ENCODE results near the gene AFDN.

AFDN gene

DNA sequence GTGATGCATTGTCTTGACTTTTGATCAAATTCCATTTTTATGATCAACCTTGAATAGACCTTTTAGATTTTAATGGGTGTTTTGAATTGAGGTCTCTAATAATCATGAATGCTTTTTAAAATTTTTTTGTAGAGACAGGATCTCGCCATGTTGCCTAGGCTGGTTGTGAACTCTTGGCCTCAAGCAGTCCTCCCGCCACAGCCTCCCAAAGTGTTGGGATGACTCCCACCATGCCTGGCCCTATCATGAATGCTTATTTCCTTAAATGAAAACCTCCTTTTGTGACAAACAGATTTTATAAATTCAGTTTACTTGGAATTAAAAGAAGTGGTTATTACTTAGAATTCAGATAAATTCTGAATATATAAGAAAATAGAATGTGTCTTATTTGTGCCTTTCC is 110.6 kb downstream of the AFDN start:
- no peaks in the 10 kb centered on the region for H3K9me3 Mint-ChIP-seq
- H3K36me3 Mint-ChIP-seq (ENCODE audit: low read depth): no peaks in the 10 kb centered on the region
- H3K4me3 Mint-ChIP-seq: no peak overlapping the region
- no peak overlapping the region for H3K27ac Mint-ChIP-seq
- H3K27me3 Mint-ChIP-seq: peaks cover 9% of the 10 kb centered on the region
- ATAC-seq (no peak), DNase-seq (no peak)
- H3K4me1 Mint-ChIP-seq: no peaks in the 10 kb centered on the region

DNA sequence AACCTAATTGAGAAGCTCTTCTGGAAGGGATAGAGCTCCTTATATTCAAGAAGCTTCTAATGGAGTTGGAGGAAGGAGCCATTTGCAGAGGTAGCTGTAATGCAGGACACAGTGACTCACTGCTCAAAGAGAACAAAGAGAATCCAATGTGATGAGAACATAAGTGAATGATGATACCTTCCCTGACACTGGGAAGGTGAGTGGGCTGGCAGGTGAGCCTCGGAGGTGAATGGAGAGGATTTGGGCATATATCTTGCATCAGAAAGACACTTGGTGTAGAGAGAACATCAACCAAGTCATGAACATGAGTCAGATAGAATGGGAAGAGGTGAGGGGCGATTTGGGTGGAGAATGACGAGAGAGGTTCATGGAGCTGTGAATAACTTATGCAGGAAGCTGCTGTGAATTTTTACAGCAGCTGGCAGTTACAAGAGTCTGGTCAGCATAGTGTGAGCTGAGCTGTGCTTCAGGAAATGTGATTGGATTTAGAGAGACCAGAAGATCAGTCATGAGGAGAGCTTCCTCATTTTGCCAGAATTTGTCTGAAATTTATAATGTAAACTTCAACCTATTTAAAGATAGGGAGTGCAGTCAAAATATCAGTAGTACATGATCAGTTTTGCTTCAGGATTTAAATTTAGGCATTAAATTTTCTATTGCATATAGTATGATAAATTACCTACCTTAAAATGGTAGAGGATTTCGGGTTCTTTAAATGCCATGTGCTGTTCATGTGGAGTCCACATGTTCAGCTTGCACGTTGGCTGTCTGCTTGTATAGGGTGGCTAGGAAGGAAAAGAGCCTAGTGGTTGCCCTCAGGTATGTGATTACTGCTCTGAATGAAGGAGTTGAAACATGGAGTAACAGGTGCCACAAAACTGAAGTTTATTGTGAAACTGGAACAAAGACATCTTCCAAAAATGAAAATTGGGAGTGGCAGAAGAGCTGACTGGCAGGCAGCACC is 111.5 kb downstream of the AFDN start:
- H3K27ac Mint-ChIP-seq: no peak overlapping the region
- H3K9me3 Mint-ChIP-seq: no peaks in the 10 kb centered on the region
- no peak for DNase-seq
- peaks cover 9% of the 10 kb centered on the region for H3K27me3 Mint-ChIP-seq
- ATAC-seq: no peak
- no peak overlapping the region for H3K4me3 Mint-ChIP-seq
- H3K4me1 Mint-ChIP-seq: no peaks in the 10 kb centered on the region
- H3K36me3 Mint-ChIP-seq (ENCODE audit: low read depth): no peaks in the 10 kb centered on the region

- DNase-seq: no peak
- Mint-ChIP-seq H3K27me3 (peaks cover 7% of the 10 kb centered on the region), H3K36me3 (ENCODE audit: low read depth) (no peaks in the 10 kb centered on the region), H3K9me3 (no peaks in the 10 kb centered on the region), H3K4me1 (no peaks in the 10 kb centered on the region), H3K27ac (no peak overlapping the region), H3K4me3 (no peak overlapping the region)
- ATAC-seq: no peak
Observed at GRCh38 chr6:167941822-167942221, 115.1 kb downstream of the AFDN start.

DNA sequence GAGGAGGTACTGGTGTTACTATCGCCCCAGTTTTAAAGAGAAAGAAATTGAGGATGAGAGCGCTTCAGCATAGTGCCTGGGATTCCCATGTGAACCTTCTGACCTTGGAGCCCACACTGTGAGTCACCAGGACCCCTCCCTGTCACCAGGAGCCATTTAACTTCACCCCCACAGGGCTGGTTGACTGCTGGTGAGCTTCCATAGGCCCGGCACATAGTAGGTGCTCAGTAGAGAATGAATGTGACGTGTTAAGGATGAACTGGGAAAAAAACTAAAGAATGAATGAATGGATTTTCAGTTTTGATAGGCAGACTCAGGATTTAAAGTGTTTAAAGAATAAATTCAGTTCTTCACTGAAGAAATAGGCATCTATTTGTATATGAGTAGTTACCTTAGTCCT is 117.4 kb downstream of the AFDN start:
- DNase-seq: no peak
- Mint-ChIP-seq H3K4me3 (no peak overlapping the region), H3K27me3 (peaks cover 3% of the 10 kb centered on the region), H3K36me3 (ENCODE audit: low read depth) (peaks cover 2% of the 10 kb centered on the region), H3K4me1 (no peaks in the 10 kb centered on the region), H3K27ac (no peak overlapping the region), H3K9me3 (no peaks in the 10 kb centered on the region)
- ATAC-seq: no peak

DNA sequence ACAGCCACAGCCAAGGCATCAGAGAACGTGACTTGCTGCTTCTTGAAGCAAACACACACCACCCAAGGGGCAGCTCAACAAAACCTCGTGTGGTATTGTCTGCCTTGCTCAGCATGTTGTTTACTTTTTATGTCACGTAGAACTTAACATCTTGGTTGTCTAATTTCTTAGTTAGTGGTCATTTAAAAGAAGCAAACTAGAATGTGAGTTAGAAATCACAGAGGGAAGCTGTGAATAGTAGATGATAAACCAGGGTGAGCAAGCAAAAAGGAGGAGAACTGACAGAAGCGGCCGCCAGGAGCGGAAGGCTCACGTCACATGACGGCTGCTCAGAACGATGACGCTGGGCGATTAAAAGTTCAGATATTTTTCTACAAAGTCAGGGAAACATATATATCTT is 119.3 kb downstream of the AFDN start:
- Mint-ChIP-seq H3K4me1 (no peaks in the 10 kb centered on the region), H3K9me3 (no peaks in the 10 kb centered on the region), H3K4me3 (no peak overlapping the region), H3K36me3 (ENCODE audit: low read depth) (peaks cover 4% of the 10 kb centered on the region), H3K27ac (no peak overlapping the region), H3K27me3 (no peaks in the 10 kb centered on the region)
- no peak for DNase-seq
- ATAC-seq: no peak

GRCh38 chr6:167946604-167947003 is 119.9 kb downstream of the AFDN start:
- Mint-ChIP-seq H3K9me3 (no peaks in the 10 kb centered on the region), H3K4me3 (no peak overlapping the region), H3K4me1 (no peaks in the 10 kb centered on the region), H3K27me3 (no peaks in the 10 kb centered on the region), H3K36me3 (ENCODE audit: low read depth) (peaks cover 4% of the 10 kb centered on the region), H3K27ac (no peak overlapping the region)
- DNase-seq: no peak
- no peak for ATAC-seq

DNA sequence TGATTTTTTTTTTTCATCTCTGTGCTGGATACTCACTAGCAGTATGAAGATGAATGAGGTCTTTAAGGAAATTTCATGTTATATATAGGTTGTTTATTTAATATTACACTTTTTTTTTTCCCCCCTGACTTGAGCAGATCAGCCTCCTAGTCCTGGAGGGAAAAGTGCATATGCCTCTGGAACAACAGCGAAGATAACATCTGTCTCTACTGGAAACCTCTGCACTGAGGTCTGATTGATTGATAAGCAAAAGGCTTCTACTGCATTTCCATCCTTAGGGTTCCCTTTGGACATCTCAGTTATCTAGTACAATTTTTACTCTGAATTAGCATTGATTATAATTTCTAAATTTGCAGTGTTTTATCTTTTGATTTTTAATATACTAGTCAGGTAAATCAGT is 121.0 kb downstream of the AFDN start:
- no peak overlapping the region for H3K27ac Mint-ChIP-seq
- no peaks in the 10 kb centered on the region for H3K27me3 Mint-ChIP-seq
- H3K4me1 Mint-ChIP-seq: no peaks in the 10 kb centered on the region
- ATAC-seq (no peak), DNase-seq (no peak)
- peaks cover 4% of the 10 kb centered on the region for H3K36me3 Mint-ChIP-seq (ENCODE audit: low read depth)
- H3K9me3 Mint-ChIP-seq: no peaks in the 10 kb centered on the region
- no peak overlapping the region for H3K4me3 Mint-ChIP-seq

DNA sequence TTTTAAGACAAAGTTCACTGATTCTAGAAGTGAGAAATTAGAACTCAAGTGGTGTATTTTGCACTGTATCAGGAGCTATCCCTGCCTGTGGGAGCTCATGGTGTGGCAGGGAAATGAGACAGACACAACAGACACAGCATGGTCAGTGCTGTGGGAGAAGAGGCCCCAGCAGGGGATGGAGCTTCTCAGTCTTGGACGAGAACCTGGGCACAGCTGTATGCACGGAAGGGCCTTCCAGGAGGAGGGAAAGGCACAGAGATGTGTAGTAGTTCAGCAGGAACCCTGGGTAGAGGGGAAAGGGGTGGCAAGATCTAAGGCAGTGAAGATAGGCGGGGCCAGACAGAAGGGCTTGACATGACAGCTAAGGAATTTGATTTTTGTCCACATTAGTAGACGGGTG is 122.0 kb downstream of the AFDN start:
- no peaks in the 10 kb centered on the region for H3K27me3 Mint-ChIP-seq
- DNase-seq (no peak), ATAC-seq (no peak)
- H3K4me3 Mint-ChIP-seq: no peak overlapping the region
- peaks cover 4% of the 10 kb centered on the region for H3K36me3 Mint-ChIP-seq (ENCODE audit: low read depth)
- H3K9me3 Mint-ChIP-seq: no peaks in the 10 kb centered on the region
- no peaks in the 10 kb centered on the region for H3K4me1 Mint-ChIP-seq
- no peak overlapping the region for H3K27ac Mint-ChIP-seq

DNA sequence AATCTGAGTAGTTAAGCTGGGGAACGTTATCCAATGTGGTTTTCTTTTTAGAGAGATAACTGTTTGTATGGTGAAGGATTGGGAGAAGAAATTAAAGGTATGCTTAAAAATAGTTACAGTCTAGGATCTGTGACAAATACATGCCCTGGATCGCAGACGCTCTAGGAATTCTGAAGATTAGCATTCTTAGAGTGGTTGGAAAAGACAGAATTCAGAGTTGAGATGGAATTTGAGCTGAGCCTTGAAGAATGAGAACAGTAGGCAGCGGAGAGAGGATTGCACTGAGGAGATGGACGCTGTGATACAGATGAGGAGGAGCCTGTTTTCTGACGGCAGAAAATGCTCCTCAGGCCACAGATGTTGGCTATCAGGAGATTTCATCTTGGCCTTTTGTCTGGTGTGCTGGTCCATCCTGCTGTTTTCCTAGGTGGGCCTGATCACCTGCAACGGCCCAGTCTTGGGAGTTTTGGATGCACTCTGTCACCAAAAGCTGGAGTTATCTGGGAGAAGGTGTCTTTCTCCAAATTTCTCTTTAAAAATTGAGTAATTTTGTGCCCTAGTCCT is 122.5 kb downstream of the AFDN start:
- Mint-ChIP-seq H3K27me3 (no peaks in the 10 kb centered on the region), H3K4me1 (no peaks in the 10 kb centered on the region), H3K27ac (no peak overlapping the region), H3K9me3 (no peaks in the 10 kb centered on the region), H3K4me3 (no peak overlapping the region), H3K36me3 (ENCODE audit: low read depth) (peaks cover 4% of the 10 kb centered on the region)
- DNase-seq (no peak), ATAC-seq (no peak)

DNA sequence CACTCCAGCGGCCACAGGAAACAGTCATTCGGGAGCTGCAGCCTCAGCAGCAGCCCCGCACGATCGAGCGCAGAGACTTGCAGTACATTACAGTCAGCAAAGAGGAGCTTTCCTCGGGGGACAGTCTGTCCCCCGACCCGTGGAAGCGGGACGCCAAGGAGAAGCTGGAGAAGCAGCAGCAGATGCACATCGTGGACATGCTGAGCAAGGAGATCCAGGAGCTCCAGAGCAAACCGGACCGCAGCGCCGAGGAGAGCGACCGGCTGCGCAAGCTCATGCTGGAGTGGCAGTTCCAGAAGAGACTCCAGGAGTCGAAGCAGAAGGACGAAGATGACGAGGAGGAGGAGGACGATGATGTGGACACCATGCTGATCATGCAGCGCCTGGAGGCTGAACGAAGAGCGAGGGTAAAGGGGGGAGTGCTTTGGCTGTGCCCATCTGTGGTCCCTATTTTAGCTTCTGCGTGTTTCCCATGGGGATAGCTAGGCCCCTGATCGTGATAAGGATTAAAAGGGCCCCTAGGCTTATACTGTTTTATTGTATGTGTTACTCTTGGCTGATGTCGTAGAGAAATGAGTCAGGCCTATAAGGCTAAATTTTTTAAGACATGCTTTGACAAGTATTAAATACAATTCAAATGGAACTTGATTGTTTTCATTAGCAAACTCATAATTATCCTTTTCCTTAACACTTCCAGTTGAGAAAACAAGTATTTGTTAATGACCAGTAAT is 125.2 kb downstream of the AFDN start:
- no peaks in the 10 kb centered on the region for H3K27me3 Mint-ChIP-seq
- no peak overlapping the region for H3K4me3 Mint-ChIP-seq
- H3K4me1 Mint-ChIP-seq: no peaks in the 10 kb centered on the region
- ATAC-seq (no peak), DNase-seq (no peak)
- H3K27ac Mint-ChIP-seq: no peak overlapping the region
- no peaks in the 10 kb centered on the region for H3K9me3 Mint-ChIP-seq
- peaks cover 4% of the 10 kb centered on the region for H3K36me3 Mint-ChIP-seq (ENCODE audit: low read depth)

DNA sequence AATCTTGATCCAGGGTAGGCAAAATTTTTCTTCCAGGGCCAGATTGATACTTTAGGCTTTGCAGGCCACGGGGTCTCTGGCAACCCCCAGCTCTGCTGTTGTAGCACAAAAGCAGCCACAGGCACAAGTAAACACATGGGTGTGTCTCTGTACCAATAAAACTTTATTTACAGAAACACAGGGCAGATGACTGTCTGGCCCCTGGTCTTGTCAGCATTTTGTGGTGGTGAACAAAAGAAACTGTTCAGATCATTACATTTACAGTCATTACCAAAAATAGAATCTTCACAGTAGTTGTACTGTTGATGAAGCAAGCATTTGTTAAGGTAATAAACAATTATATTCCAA is 125.8 kb downstream of the AFDN start:
- no peak overlapping the region for H3K27ac Mint-ChIP-seq
- peaks cover 4% of the 10 kb centered on the region for H3K36me3 Mint-ChIP-seq (ENCODE audit: low read depth)
- H3K4me1 Mint-ChIP-seq: no peaks in the 10 kb centered on the region
- no peaks in the 10 kb centered on the region for H3K9me3 Mint-ChIP-seq
- no peaks in the 10 kb centered on the region for H3K27me3 Mint-ChIP-seq
- no peak for DNase-seq
- ATAC-seq: no peak
- H3K4me3 Mint-ChIP-seq: no peak overlapping the region

DNA sequence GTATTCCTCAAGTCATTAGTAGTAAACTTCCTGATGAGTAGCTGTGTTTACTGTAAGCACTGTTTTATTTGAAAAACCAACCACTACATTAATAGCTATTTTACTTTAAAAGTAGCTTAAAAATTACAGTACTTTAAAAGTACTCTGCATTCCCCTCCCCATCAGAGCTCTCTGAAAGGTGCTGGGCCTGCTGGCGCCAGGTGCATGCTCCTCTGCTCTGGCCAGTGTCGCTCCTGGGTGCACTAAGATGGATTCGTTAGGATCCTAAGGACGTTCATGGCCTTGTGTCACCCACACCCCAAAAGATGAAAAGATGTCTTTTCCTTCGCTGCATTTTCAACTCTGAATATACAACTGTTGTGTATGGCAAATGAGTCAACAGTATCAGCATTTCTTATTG is 126.8 kb downstream of the AFDN start:
- no peaks in the 10 kb centered on the region for H3K9me3 Mint-ChIP-seq
- H3K27ac Mint-ChIP-seq: no peak overlapping the region
- no peaks in the 10 kb centered on the region for H3K27me3 Mint-ChIP-seq
- H3K4me3 Mint-ChIP-seq: no peak overlapping the region
- ATAC-seq (no peak), DNase-seq (no peak)
- peaks cover 2% of the 10 kb centered on the region for H3K36me3 Mint-ChIP-seq (ENCODE audit: low read depth)
- H3K4me1 Mint-ChIP-seq: no peaks in the 10 kb centered on the region

DNA sequence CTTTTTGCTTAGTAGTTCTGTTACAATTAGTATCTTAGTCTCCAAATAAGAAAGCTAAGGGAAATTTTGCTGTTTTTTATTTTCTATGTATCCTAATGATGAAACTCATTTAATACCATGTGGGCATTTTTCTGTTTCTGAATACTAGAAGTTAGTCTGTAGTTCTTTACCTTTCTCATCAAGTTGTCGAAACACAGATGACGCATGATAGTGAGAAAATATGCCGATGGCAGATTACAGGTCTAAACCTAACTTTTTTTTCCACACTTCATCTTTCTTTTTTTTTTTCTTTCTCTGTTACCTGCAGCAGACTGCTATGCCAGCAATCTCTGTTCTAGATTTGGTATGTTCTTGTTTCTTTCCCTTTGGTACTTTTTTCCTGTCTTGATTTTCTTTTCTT is 127.4 kb downstream of the AFDN start:
- H3K27ac Mint-ChIP-seq: no peak overlapping the region
- H3K27me3 Mint-ChIP-seq: no peaks in the 10 kb centered on the region

DNA sequence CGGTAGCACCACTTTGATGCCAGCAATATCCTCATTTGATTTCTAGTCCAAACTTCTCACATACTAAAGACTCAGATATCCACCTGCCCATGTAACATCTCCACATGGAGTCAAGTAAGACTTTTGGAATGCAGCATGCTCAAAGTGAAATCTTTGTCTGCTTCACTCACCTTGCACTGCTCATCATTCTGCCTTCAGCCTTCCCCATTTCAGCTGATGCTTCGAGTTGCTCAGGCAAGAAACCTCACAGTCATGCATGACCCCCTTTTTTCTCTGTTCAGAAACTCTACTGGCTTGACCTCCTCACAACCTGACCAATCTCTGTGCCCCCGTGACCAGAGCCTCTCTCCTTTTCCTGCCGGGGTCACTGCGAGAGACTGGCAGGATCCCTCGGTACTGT is 129.8 kb downstream of the AFDN start:
- Mint-ChIP-seq H3K4me3 (no peak overlapping the region), H3K4me1 (no peaks in the 10 kb centered on the region), H3K9me3 (no peaks in the 10 kb centered on the region), H3K27ac (no peak overlapping the region), H3K27me3 (no peaks in the 10 kb centered on the region), H3K36me3 (ENCODE audit: low read depth) (no peaks in the 10 kb centered on the region)
- DNase-seq: no peak
- ATAC-seq: no peak

More for the DNA sequence above, 127.4 kb downstream of the AFDN start:
- H3K4me1 Mint-ChIP-seq: no peaks in the 10 kb centered on the region
- no peaks in the 10 kb centered on the region for H3K9me3 Mint-ChIP-seq
- DNase-seq (no peak), ATAC-seq (no peak)
- no peak overlapping the region for H3K4me3 Mint-ChIP-seq
- H3K36me3 Mint-ChIP-seq (ENCODE audit: low read depth): peaks cover 2% of the 10 kb centered on the region

- no peaks in the 10 kb centered on the region for H3K27me3 Mint-ChIP-seq
- no peaks in the 10 kb centered on the region for H3K9me3 Mint-ChIP-seq
- H3K36me3 Mint-ChIP-seq (ENCODE audit: low read depth): no peaks in the 10 kb centered on the region
- H3K4me3 Mint-ChIP-seq: no peak overlapping the region
- no peak overlapping the region for H3K27ac Mint-ChIP-seq
- H3K4me1 Mint-ChIP-seq: no peaks in the 10 kb centered on the region
- ATAC-seq: no peak
- no peak for DNase-seq
Observed at GRCh38 chr6:167956983-167957492, 130.3 kb downstream of the AFDN start.
